Omental fat pad (tissue), 4 donors: ENCODE measurements around the gene EGLN1. TPM values are rescaled to one million over a fixed set of nuclear protein-coding genes. Genes with fewer than 3 reads are reported as not detected.

Source experiments
- ATAC-seq: fragments of 150-250 bp; one replicate; pipeline ENCODE4 v1.9.1; 2016; ENCODE audit warnings: mild to moderate bottlenecking, moderate library complexity; ENCODE audit not compliant: low FRiP score
- DNase-seq: peaks from one replicate; pipeline ENCODE4 v3.0.0-alpha.2; 2019; ENCODE audit warnings: low spot score
- CTCF ChIP-seq, 3 donors: fragments of 450-650 bp; IDR thresholded peaks; one replicate each; pipeline ENCODE4 v1.5.1; 2016 to 2017; ENCODE audit warnings: antibody characterized with exemption in 3 of 3, mild to moderate bottlenecking in 3 of 3, moderate library complexity in 2 of 3
- total RNA-seq, 4 donors: library from RNA; depleted of rRNA; stranded (reverse); fragments of >200 nt; gene quantifications; one replicate each; pipeline ENCODE4 v1.1.0, GENCODE V29; 2016

Gene EGLN1
- total RNA-seq, 4 donors from 2014 or later, result 24.6 to 48.2 (median 37.2) TPM

- no peak for TF ChIP-seq CTCF (IDR thresholded peaks at IDR 0.05)
- DNase-seq (no peak), ATAC-seq (no peak)
These were observed 7.0 kb downstream of the EGLN1 start for GRCh38 chr1:231415018-231415583.

DNA sequence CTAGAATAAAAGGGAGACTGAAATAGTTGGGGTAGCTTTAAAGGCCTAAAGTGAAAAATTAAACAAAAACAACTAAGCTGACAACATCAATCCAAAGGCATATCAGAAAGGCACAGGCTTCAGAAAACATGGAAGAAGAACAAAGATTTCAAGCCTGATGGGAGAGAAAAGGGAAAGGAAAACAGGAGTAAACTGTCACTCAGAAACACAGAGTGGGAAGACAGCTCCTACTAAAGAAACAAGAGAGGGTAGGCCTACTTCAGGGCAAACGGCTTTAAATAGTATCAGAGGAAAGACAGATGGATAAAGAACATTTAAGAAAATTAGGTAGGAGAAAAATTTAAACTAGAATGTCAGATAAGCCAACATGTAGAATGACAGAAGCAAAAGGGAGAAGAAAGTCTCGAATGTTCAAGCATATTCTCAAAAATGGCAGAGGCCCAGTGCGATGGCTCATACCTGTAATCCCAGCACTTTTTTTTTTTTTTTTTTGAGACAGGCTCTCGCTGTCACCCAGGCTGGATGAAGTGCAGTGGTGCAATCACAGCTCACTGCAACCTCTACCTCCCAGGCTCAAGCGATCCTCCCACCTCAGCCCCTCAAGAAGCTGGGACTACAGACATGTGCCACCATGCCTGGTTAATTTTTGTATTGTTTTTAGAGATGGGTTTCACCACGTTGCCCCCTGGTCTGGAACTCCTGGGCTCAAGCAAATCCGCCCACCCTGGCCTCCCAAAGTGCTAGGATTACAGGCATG is 7.6 kb downstream of the EGLN1 start:
- ATAC-seq (no peak), DNase-seq (no peak)
- no peak for TF ChIP-seq CTCF (IDR thresholded peaks at IDR 0.05)

DNA sequence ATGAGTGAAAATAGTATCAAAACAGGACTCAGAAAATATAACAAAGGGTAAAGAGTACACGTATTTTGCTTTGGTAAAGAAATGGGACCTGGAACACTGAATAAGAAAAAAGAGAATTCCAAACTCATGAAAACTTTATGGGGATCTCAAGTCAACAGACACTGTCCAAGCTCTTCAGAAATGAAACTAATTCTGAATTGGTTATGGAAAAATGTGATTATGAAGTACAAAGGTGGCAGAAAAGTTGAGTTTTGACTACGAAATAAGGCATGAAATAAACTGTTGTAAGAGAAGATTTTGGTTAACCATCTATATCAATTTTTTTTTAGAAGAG is 8.4 kb downstream of the EGLN1 start:
- no peak for DNase-seq
- TF ChIP-seq CTCF (IDR thresholded peaks at IDR 0.05), result no peak
- ATAC-seq, result no peak

GRCh38 chr1:231411036-231411531 is 11.0 kb downstream of the EGLN1 start:
- no peak for DNase-seq
- no peak for ATAC-seq
- TF ChIP-seq CTCF (IDR thresholded peaks at IDR 0.05), result no peak

- TF ChIP-seq CTCF (IDR thresholded peaks at IDR 0.05), result no peak
- DNase-seq (no peak), ATAC-seq (no peak)
These were observed 12.0 kb downstream of the EGLN1 start for GRCh38 chr1:231410036-231410612.

- no peak for TF ChIP-seq CTCF (IDR thresholded peaks at IDR 0.05)
- ATAC-seq, result no peak
- DNase-seq, result no peak
These were observed 13.5 kb downstream of the EGLN1 start for GRCh38 chr1:231408528-231409094.
